OCI-LY7 (cell line): ENCODE results near the gene ACCSL. TPM values are rescaled to one million over a fixed set of nuclear protein-coding genes. Genes with fewer than 3 reads are reported as not detected.

Experiments used
- BruUV-seq: library from RNA; stranded (reverse); fragments of 400-500 nt; replicated peaks from 2 replicates; lab custom pipeline; 2021; lab: Mats Ljungman, UMichigan
- CTCF ChIA-PET: fragments of 300-600 bp; sonication (Branson Sonifier 250); formaldehyde crosslinking; loops from one replicate; lab custom pipeline; 2022; ENCODE audit warnings: antibody characterized with exemption; ENCODE audit not compliant: unreplicated experiment; lab: Charles Lee
- POLR2A ChIA-PET: fragments of 300-600 bp; sonication (Branson Sonifier 250); formaldehyde crosslinking; loops from one replicate; lab custom pipeline; 2022; ENCODE audit warnings: antibody characterized with exemption; lab: Charles Lee
- DNase-seq: peaks from one replicate; pipeline ENCODE4 v3.0.0-alpha.2; 2015; ENCODE audit warnings: low spot score
- H2AFZ ChIP-seq: fragments of 200-600 bp; sonication (generic), shearing (Covaris generic); 2 replicates; pipeline ENCODE4 v1.6.1; 2014; ENCODE audit warnings: mild to moderate bottlenecking, antibody characterized with exemption, low read length, moderate library complexity
- H3K27ac ChIP-seq: fragments of 200-600 bp; sonication (generic); 2 replicates; pipeline ENCODE4 v1.5.1; 2014; ENCODE audit warnings: mixed run types, low read depth, mild to moderate bottlenecking, moderate library complexity, low read length, inconsistent platforms; ENCODE audit not compliant: poor library complexity, severe bottlenecking
- H3K36me3 ChIP-seq: fragments of 200-600 bp; sonication (generic); 2 replicates; pipeline ENCODE4 v1.6.1; 2014; ENCODE audit warnings: mild to moderate bottlenecking, antibody characterized with exemption, low read length, moderate library complexity, mixed read lengths; ENCODE audit not compliant: insufficient read depth
- H3K4me1 ChIP-seq: fragments of 200-600 bp; sonication (generic); 2 replicates; pipeline ENCODE4 v1.5.1; 2014; ENCODE audit warnings: mild to moderate bottlenecking, low read length; ENCODE audit not compliant: insufficient read depth, poor library complexity, severe bottlenecking
- H3K4me2 ChIP-seq: fragments of 200-600 bp; sonication (generic); 2 replicates; pipeline ENCODE4 v1.6.1; 2014; ENCODE audit warnings: mild to moderate bottlenecking, low read length
- H3K4me3 ChIP-seq: fragments of 200-600 bp; sonication (generic); 2 replicates; pipeline ENCODE4 v1.5.1; 2014; ENCODE audit warnings: mild to moderate bottlenecking, low read depth, low read length; ENCODE audit not compliant: poor library complexity, severe bottlenecking
- H3K79me2 ChIP-seq: fragments of 200-600 bp; sonication (generic); 2 replicates; pipeline ENCODE4 v1.6.1; 2016; ENCODE audit warnings: low read depth, mild to moderate bottlenecking, low read length, moderate library complexity, mixed read lengths; ENCODE audit not compliant: insufficient read depth
- H3K9me2 ChIP-seq: fragments of 200-600 bp; sonication (generic); 2 replicates; pipeline ENCODE4 v1.6.1; 2016; ENCODE audit warnings: mild to moderate bottlenecking, low read length, mixed read lengths; ENCODE audit not compliant: insufficient read depth
- H3K9me3 ChIP-seq: fragments of 200-600 bp; sonication (generic); 2 replicates; pipeline ENCODE4 v1.6.1; 2014; ENCODE audit warnings: mild to moderate bottlenecking, mixed run types, low read length, mixed read lengths
- H4K20me1 ChIP-seq: fragments of 200-600 bp; sonication (generic); 2 replicates; pipeline ENCODE4 v1.6.1; 2014; ENCODE audit warnings: mild to moderate bottlenecking, antibody characterized with exemption, low read length, moderate library complexity, mixed read lengths; ENCODE audit not compliant: insufficient read depth
- EZH2phosphoT487 ChIP-seq: fragments of 200-600 bp; sonication (generic); IDR thresholded peaks from 2 replicates; pipeline ENCODE4 v1.6.1; 2018; ENCODE audit warnings: low read depth, borderline replicate concordance, mild to moderate bottlenecking, mixed run types, antibody characterized with exemption, low read length, moderate library complexity, mixed read lengths
- intact Hi-C: fragments of 100-400 bp; cut with micrococcal nuclease; formaldehyde crosslinking; loops from one replicate; pipeline ENCODE4 v1.10.0; 2022; ENCODE audit not compliant: unreplicated experiment
- total RNA-seq, 2 experiments: library from RNA; depleted of rRNA in 1 of 2; stranded (reverse); fragments of >200 nt in 1 of 2; shearing (Covaris generic) in 1 of 2; gene quantifications; 2 replicates each; pipeline ENCODE4 v1.2.3, GENCODE V29; 2014 to 2022
- TF ChIP-seq, protein P1 (sequence below): fragments of 200-600 bp; sonication (generic); conservative IDR thresholded peaks from 2 replicates; pipeline ENCODE4 v1.5.1; 2014; ENCODE audit warnings: mild to moderate bottlenecking, antibody characterized with exemption, low read length, moderate library complexity, mixed read lengths

The ACCSL gene
- total RNA-seq, 2 experiments from 2014 or later: not detected

DNA sequence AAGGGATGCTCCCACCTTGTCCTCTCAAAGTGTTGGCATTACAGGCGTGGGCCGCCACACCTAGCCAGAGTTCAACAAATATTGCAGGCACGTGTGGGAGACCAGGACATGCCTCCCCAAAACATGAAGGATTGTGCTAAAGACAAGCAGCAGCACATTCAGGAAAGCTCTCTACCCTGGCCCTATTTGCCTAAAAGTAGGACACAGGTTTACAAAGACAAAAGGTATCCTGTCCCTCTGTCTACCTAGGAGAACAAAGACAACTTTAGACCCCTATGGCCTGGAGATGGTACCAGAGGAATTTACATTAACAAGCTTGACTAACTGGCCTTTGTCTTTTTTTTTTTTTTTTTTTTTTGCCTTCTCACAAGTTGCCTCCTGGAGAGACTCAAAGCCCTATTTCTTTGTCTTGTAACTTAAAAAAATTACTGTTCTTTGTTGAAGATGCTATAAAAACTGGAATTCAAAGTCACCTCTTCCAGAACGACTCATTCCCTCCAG lies 17.4 kb downstream of the ACCSL start:
- no peak for TF ChIP-seq EZH2phosphoT487
- TF ChIP-seq, protein P1, sequence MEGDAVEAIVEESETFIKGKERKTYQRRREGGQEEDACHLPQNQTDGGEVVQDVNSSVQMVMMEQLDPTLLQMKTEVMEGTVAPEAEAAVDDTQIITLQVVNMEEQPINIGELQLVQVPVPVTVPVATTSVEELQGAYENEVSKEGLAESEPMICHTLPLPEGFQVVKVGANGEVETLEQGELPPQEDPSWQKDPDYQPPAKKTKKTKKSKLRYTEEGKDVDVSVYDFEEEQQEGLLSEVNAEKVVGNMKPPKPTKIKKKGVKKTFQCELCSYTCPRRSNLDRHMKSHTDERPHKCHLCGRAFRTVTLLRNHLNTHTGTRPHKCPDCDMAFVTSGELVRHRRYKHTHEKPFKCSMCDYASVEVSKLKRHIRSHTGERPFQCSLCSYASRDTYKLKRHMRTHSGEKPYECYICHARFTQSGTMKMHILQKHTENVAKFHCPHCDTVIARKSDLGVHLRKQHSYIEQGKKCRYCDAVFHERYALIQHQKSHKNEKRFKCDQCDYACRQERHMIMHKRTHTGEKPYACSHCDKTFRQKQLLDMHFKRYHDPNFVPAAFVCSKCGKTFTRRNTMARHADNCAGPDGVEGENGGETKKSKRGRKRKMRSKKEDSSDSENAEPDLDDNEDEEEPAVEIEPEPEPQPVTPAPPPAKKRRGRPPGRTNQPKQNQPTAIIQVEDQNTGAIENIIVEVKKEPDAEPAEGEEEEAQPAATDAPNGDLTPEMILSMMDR: no peak
- H2AFZ ChIP-seq: no peak overlapping the region
- POLR2A ChIA-PET: no interaction called here
- CTCF ChIA-PET: no interaction called here
- no peak for DNase-seq
- intact Hi-C loops: no loop called here
- H3K79me2 ChIP-seq: no peaks in the 10 kb centered on the region
- H4K20me1 ChIP-seq: no peaks in the 10 kb centered on the region
- H3K9me3 ChIP-seq: no peaks in the 10 kb centered on the region
- BruUV-seq: no TSS peak
- H3K4me3 ChIP-seq: no peak overlapping the region
- H3K9me2 ChIP-seq: no peaks in the 10 kb centered on the region
- no peak overlapping the region for H3K27ac ChIP-seq
- H3K4me2 ChIP-seq: no peak overlapping the region
- no peaks in the 10 kb centered on the region for H3K4me1 ChIP-seq
- H3K36me3 ChIP-seq: no peaks in the 10 kb centered on the region

DNA sequence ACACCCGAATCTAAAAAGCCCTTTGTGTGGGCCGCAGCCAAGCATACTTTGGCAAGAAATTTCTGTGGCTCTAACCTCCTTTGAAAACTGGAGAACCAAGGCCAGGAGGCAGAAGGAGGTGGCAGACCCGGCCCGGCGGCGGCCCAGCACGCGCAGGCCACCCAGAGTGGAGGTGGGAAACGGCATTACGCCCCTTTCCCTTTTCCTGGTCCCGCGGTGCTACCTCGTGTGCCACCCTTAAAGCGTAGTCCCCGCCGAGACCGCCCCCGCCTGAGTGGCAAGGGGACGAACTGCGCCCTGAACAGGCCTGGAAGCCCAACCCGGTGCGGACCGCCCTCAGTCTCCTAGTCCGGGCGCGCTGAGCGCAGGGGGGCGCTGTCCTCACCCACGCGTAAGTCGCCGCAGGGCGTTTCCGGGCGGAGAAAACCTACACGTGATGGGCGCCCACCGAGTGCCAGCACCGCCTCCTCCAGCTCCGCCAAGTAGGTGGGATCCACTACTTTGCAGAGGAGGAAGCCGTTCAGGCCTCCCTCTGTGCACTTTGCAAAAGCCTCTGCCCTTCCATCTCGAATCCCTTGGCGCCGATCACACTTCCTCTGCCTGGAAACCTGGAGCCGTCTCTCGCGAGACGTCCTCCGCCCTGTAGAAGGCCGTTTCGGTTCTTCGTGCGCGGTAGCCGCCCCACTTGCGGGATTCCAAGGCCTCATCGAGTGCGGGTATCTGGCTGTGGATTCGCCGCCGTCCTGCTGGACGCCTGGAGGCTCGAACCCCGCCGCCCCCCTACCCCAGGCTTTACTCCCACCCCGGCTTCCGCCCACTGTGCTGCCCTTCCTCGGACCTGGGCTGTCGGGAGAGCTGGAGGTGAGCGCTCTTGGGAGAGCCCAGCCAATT lies 18.3 kb downstream of the ACCSL start, which contains the start of gene ACCS:
TSS of gene ACCS (plus strand) at position 430 of the 891 bp plus-strand sequence. CDS start 1,358 bp downstream, outside the sequence.
- Histone ChIP-seq H3K9me3 (no peaks in the 10 kb centered on the region), H3K9me2 (no peaks in the 10 kb centered on the region), H4K20me1 (no peaks in the 10 kb centered on the region), H3K4me2 (peak within 1 kb of the TSS; percentile 30; the same call in 1 of the 2 replicates), H3K4me3 (no peak within 1 kb of the TSS), H2AFZ (no peak within 1 kb of the TSS), H3K79me2 (no peaks in the 10 kb centered on the region), H3K36me3 (no peaks in the 10 kb centered on the region), H3K27ac (no peak within 1 kb of the TSS), H3K4me1 (no peaks in the 10 kb centered on the region)
- no peak for TF ChIP-seq EZH2phosphoT487
- TF ChIP-seq, protein P1: no peak
- ChIA-PET POLR2A (no interaction called here), CTCF (no interaction called here)
- intact Hi-C loops: no loop called here
- no peak for DNase-seq
- no TSS peak for BruUV-seq

DNA sequence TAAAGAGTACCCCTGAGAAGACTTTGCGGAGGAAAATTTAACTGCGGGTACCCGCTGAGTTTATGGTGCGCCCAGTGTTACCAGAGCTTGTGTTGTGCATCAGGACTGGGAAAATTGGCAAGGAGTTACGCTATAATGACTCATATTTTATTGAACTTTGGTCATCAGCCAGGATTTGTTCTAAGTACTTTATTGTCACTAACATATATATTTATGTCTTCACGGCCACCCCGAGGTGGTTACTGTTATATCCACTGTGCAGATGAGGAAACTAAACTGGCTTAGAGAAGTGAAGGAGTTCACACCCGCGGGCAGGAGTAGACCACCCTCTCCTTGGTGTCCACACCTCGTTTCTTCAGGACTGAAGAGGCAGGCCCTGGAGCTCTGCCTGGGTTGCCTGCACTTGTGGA lies 19.0 kb downstream of the ACCSL start:
- Histone ChIP-seq H3K4me2 (peak overlapping the region; percentile 30; the same call in 1 of the 2 replicates), H3K4me3 (no peak overlapping the region), H3K9me3 (no peaks in the 10 kb centered on the region), H4K20me1 (no peaks in the 10 kb centered on the region), H3K79me2 (no peaks in the 10 kb centered on the region), H3K9me2 (no peaks in the 10 kb centered on the region), H2AFZ (no peak overlapping the region), H3K4me1 (no peaks in the 10 kb centered on the region), H3K27ac (no peak overlapping the region), H3K36me3 (no peaks in the 10 kb centered on the region)
- TF ChIP-seq, protein P1: no peak
- no peak for TF ChIP-seq EZH2phosphoT487
- BruUV-seq: no TSS peak
- DNase-seq: no peak
- POLR2A ChIA-PET: no interaction called here
- intact Hi-C loops: no loop called here
- CTCF ChIA-PET: no interaction called here
